NCI-H82 treated with DMSO at 0.1 percent for 48 hours (cell line): ENCODE results near the gene MTCL1.

ENCODE experiments used
- DNase-seq: peaks from one replicate; lab custom pipeline; 2025; ENCODE audit not compliant: unreplicated experiment; lab: John Stamatoyannopoulos, UW

The MTCL1 gene

DNA sequence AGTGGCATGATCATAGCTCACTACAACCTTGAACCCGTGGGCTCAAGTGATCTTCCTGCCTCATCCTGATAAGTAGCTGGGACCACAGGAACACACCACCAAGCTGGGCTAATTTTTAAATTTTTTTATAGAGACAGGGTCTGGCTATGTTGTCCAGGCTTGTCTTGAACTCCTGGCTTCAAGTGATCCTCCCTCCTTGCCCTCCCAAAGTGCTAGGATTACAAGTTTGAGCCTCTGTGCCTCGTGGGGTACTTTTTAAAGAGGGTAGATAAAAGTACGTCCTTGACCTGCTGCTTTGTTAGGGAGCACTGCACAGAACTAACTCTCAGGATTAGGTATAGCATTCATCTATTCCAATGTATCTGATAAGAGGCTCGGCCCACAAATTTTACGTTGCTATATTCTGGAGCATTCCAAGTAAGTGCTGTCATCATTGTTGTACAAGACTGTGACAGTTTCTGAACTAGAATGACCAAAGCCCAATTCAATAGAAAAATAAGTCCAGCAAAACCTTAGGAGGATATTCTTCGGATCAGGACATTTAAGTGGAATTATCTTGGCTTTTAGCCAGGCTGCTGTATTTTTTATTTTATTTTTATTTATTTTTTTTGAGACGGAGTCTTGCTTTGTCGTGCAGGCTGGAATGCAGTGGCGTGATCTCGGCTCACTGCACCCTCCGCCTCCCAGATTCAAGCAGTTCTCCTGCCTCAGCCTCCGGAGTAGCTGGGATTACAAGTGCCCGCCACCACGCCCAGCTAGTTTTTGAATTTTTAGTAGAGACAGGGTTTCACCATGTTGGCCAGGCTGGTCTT lies 4.1 kb downstream of the MTCL1 start:
- no peak for DNase-seq

DNA sequence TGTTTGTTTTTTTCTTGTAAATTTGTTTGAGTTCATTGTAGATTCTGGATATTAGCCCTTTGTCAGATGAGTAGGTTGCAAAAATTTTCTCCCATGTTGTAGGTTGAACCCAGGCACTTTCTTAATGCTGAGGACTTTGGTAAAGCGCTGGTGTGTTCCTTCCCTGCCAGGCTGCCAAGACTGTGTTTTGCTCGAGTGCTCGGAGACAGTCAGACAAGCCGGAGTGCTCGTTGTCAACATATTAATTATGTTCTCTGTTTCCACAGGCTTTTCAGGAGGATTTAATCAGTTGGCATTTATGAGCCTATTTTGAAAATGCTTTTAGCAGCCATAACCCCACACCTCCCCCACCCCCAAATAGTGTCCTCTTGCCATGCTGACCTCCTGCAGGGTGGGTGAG lies 6.4 kb downstream of the MTCL1 start:
- no peak for DNase-seq

DNA sequence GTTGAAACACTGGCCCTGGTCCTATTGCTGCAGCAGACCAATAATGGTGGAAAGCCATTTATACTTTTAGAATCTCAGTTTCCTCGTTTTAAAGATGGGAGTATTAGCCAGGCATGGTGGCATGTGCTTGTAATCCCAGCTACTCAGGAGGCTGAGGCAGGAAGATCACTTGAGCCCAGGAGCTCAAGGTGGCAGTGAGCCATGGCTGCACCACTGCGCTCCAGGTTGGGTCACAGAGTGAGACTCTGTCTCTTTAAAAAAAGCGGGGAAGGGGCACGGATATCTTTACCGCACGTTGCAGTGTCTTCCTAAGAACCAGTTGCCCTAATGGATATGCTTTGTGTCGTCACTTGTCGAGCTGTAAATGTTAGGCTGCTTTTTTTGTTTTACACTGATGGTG lies 8.3 kb downstream of the MTCL1 start:
- no peak for DNase-seq

DNA sequence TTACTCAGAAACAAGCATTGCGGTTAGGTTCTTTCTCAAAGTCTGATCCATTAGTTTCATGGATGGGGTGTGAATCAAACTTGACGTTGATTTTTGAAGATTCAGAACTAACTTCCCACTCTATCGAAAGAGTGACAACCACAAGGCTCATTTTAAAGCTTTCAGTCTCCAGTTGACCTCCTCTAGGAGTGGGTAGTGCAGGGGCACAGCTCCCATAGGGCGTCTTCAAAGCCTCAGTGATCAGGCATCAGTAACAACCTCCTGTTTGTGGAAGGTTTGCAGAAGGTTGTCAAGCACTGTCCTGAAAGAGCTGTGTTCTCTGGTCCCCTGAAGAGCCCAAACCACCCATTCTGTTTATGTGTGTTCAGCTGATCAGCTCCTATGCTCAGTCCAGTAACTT lies 10.2 kb downstream of the MTCL1 start:
- DNase-seq, result no peak

DNA sequence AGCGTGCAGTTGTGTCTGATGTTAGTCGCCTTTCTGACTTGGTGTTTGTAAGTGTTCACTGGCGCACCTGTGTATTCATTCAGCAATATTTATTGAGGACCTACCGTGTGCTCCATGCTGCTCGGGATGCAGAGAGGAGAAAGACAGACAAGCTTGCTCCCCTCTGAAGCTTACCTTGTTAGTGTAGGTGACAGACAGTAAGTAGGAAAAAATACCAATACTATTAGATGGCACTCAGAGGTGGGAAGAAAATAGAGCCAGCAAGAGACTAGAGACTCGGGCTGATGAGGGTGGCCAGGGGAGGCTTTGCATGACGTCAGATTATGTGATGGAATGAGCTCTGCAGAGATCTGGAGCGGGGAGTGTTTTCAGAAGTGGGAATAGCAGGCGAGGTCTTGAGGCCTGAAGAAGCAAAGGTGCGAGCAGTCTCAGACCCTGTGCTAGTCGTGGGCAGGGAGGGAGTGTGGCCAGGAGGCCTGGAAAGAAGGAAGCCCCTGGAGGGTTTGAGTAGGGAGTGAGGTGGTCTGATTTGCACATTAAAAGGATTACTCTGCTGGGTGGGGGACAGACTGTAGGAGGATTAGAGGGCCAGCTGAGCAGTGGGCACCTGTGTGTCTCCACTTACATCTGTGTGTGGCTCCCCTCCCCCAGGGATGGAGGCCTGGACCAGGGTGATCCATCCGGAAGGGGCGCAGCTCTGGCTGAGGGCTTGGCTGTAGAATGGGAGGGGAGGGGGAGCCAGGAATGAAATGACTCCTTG lies 11.8 kb downstream of the MTCL1 start:
- DNase-seq, result peak; percentile 96

DNA sequence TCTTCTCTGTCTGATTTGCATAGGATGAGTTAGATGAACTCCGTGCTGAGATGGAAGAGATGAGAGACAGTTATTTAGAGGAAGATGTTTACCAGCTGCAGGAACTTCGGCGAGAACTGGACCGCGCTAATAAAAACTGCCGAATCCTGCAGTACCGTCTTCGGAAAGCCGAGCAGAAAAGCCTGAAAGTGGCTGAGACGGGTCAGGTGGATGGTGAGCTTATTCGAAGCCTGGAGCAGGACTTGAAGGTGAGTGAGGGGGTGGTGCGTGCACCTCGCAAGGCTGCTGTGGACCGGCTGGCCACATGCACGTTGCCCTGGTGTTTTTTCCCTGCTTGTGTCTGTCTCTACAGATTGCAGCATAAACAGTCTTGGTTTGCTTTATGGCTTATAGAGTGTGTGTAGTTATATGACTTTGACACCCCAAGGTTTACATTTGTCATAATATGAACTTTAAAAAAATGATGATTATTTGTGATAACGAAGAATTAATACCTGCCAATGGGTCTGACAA lies 13.1 kb downstream of the MTCL1 start:
- no peak for DNase-seq

DNA sequence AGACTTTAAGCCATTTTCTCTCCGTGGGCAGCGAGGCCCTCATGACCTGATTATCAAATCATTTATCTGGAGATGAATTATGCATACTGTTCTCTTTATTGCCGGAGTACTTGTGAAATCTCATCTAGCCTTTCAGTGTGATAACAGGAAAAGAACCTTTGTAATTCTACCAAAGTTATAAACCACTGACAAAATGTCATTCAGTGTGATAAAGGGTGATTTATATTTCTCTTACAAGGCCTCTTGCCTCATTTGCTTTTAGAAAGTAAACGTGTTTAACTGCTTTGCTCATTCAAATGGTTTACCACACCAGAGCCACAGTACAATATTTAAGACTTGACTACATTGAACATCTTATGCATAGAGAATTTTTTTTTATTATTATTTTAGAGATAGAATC lies 13.8 kb downstream of the MTCL1 start:
- no peak for DNase-seq

DNA sequence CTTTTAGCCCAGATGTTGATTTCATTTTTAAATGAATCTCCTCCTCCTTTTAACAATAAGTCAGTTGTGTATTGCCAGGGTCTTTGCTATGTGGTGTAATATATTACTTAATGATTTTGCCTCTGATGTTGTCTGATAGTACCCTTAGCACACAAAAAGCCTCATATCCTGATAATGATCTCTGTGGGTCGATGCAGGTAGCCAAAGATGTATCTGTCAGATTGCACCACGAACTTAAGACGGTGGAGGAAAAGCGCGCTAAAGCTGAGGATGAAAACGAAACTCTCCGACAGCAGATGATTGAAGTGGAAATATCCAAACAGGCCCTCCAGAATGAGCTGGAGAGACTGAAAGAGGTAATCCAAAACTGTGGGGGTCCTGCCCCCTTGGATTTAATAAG lies 14.8 kb downstream of the MTCL1 start:
- no peak for DNase-seq

DNA sequence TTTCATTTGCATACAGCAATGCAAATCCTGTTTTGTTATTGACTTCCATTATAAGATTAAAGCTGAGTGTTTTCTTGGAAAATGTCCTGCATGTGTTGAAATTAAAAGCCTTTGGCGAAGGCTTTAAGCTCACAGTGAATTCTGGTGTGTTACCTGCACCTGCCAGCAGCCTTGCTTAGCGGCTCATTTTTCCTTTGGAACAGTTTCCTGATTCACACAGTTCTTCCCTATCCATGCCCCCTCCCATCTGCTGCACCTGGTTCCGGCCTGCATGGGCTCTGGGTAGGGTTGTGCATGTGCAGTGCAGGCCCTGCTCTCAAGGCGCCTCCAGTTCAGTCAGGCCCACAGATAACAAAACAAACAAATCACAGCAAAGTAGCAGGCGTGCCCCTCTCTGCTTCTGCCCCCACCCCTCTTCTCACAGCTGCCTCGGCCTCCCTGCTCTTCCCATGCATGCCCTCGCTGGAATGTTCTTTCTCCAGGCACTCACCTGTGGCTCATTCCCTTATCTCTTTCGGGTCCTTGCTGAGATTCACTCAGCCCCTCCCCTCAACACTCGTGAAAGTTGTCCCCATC lies 15.8 kb downstream of the MTCL1 start:
- no peak for DNase-seq

DNA sequence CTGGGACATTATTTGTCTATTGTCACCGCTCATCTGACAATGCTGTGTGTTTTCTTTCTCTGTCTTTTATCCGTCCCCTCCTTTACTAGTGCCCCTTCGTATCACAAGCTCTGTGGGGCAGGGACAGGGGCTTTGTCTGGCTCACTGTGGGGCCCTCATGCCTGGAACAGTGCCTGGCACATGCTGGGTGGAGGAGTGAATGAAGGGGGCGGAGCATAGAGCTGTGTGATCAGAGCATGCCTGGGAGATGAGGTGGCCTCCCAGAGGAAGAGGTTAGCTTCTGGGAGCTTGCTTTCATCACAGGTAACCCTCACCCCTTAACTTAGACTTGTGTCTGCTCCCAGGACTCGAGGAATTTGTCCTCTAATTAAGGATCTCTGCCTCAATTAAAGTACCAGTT lies 16.4 kb downstream of the MTCL1 start:
- DNase-seq, result no peak

DNA sequence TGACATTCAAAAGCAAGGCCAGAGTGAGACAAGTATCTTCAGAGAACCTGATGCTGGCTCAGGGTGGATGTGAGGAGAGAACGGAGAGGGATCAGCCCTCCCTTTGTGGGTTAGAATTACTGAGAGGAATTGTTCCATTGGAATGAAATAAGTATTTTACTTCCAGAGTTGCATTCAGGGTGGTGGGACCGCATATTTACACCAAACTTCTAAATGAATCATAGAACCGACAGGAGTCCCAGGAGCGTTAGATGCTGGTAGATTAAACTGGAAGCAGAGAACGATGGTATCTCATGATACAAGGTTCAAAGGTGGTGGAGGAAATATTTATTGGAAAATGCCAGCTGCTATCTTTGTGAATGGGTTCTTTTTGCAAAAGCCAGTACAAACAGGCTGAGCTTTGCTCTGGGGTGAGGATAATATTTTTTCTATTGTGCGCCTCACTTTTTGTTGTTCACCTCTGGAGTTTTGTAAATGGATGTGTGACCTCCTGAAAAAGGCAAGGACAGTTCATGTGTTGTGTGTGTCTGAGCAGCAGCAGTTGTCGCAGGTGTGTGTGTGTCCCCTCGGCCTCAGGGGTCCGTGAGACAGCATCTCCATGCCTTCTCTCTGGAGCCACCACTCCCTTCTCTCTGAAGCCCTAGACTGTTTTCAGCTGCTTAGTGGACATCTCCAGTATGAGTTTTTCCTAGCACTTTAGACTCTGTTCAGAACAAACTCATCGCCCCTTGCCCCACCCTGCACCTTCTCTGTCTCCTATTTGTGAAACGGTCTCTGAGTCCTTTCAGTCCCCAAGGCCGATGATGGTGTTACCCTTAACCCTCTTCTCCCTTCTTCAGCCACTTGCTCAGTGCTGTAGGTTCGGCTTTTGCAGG lies 17.8 kb downstream of the MTCL1 start:
- DNase-seq, result no peak

DNA sequence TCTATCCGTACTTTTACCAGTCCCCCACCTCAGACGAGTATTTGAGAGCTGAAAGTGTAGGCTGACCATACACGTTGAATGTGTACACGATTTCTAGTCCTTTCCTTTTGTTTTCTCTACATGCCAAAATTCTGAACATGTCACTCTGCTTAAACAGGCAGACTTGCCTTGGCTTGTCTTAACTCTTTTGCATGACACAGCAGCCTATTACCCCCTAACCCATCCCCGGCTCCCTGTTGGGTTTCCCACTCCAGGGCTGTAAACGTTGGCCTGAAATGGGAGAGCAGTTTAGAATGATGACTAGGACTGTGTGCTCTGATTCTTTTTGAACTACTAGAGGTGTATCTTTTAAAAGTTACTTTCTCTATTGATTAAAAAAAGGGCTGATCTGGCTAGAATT lies 19.1 kb downstream of the MTCL1 start:
- no peak for DNase-seq

DNA sequence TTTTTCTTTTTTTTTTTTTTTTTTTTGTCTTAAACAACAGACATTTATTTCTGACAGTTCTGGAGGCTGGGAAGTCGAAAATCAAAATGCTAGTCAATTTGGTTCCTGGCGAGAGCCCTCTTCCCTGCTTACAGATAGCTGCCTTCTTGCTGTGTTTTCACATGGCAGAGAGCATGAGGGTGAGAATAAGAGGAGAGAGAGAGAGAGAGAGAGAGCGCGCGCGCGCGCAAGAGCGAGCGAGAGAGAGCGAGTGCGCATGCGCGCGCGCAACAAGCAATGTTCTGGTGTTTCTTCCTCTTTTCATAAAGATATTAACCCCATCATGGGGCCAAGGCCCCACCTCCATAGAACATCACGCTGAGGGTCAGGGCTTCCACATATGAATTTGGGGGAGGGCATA lies 20.9 kb downstream of the MTCL1 start:
- DNase-seq, result no peak

DNA sequence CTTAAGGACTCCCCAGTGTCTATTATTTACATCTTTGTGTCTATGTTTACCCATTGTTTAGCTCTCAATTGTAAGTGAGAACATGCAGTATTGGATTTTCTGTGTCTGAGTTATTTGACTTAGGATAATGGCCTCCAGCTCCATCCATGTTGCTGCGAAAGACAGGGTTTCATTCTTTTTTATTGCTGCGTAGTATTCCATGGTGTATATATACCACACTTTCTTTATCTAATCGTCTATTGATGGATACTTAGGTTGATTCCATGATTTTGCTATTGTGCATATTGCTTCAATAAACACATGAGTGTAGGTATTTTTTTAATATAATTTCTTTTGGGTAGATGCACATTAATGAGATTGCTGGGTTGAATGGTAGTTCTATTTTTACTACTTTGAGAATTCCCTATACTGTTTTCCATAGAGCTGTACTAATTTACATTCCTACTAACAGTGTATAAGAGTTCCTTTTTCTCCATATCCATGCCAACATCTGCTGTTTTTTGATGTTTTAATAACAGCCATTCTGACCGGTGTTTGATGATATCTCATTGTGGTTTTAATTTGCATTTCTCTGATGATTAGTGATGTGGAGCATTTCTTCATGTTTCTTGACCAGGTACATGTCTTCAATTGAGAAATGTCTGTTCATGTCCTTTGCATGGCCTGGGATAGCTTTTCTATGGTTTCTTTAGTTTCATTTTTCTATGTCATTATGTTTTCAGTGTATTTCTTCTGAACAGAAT lies 21.8 kb downstream of the MTCL1 start:
- DNase-seq, result no peak

DNA sequence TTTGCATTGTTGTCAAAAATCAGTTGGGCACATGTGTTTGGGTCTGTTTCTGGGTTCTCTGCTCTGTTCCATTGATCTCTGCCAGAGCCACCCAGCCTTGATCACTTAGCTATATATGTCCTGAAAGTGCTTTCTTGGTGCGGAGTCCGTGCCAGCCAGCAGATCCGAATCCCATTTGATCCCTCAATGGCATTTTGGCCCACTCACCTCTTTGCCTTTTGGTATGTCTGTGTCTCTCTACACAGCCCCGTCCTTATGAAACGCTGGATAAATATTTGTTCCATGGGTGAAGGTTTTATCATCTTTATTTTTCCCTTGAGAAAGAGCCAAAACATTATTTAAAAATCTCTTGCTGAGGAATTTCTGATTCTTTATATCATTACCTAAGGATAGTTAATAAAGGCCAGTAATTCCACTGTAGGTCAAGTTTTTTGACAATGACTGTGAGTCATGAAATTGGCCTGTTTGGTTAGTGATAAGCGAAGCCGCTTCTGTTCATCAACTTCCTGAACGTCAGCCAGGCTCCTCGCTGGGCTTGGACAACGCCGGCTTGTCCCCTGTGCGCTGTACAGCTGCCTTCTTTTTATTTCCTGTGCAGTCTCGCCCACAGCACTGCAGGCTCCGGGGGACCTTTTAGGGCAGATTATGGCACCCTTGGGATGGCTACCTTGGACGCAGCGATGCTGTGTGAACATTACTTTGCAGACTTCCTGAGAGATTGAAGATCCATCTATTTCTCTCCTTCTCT lies 24.9 kb downstream of the MTCL1 start:
- no peak for DNase-seq

DNA sequence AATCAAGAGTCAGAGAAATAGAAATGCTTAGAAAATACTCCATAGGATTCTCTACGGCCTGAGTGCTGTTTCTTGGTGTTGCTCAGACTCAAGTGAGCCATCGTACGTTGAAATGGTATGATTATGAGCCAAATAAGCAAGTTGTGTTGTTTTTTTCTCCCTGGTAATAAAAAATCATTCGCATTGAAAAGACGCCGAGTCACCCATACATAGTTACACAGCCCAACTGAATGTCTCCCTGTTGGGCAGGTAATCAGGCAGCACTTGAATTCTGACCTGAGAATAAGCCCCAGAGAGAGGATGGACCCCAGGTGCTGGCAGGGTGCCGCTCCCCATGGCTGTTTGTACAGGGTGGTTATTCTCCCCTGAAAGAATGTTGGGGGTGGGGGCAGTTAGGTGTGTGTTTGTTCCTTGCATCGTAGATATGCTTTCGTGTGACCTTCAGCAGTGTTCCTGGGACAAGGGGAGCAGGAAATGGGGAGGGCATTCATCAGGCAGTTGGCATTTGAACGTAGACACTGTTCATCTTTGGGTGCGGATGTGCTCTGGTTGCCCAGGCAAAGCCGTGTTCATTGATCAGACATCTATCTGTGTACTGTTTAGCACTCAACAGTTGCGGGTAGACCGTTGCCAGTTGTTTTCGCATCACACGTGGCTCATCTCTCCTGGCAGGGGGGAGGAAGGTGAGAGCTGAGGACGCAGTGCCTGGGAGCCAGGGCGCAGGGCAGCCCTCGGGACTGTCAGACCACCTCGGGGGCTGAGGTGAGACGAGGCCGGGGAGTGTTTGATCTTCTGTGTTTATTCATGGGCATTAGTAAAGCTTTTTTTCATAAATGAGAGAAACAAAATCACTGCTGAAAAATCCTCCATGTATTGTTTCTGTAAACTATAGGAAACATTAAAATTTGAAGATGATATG lies 27.3 kb downstream of the MTCL1 start:
- DNase-seq, result no peak

DNA sequence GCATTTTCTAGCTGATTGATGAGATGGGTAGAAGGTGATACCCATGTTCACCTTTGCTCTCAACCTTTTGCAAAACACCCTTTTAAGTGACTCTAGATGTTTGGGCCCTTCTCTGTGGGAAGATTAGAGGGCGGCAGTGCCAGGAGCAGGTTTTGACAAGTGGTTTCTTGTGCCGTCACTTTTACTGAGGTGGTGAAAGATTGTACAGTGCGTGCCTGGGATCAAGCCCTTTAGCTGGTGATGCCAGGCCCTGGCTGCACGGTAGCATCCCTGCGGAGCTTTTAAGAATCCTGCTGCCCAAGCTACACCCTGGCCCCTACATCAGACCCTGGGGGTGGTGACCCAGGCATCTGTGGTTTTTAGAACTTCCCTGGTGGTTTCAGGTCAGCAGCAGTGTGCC lies 29.1 kb downstream of the MTCL1 start:
- no peak for DNase-seq

DNA sequence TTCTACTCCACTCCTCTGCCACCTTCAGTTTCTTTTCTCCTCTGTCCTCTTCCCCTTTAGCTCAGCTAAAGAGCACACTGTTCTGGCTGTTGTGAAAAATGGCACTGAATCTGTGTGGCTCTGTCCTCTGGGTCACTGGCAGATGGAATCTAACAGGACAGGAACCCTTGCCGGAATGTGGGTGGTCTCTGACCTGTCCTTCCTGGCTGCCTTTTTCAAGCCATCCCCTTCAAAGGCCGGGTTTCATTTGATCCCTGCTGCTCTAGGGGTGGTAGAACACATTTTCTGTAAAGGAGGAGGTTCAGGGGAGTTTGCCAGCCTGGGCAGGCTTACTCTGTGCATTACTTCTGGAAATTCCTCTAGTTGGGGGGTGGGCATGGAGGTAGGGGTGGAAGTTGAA lies 29.9 kb downstream of the MTCL1 start:
- no peak for DNase-seq

DNA sequence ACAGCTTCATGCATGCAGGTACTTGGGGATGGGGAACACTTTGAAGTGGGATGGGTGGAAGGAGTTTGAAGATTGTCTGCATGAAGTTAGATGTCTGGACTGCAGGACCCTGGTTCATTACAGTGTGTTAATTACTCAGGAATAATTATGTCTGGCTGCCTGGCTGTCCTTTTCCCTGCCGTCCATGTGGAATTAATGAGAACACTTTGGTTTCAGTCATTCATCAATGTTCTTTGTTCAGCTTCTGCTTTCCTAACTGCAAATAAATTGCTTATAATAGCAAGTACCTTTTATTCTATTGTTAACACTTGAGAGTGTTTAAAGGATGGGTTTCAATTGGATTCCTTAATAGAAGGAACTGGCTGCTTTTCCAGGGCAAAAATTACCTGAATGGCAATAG lies 35.8 kb downstream of the MTCL1 start:
- no peak for DNase-seq
